Endometrium (tissue), 2 donors: Measurements from ENCODE around the gene PKD1.

Experiments used
- FAIRE-seq: peaks from 2 replicates; lab custom pipeline; 2012; peaks lifted over from hg19 to GRCh38; lab: Jason Lieb, UNC
- donor health status: control.
- donor health status: control.

Gene PKD1

DNA sequence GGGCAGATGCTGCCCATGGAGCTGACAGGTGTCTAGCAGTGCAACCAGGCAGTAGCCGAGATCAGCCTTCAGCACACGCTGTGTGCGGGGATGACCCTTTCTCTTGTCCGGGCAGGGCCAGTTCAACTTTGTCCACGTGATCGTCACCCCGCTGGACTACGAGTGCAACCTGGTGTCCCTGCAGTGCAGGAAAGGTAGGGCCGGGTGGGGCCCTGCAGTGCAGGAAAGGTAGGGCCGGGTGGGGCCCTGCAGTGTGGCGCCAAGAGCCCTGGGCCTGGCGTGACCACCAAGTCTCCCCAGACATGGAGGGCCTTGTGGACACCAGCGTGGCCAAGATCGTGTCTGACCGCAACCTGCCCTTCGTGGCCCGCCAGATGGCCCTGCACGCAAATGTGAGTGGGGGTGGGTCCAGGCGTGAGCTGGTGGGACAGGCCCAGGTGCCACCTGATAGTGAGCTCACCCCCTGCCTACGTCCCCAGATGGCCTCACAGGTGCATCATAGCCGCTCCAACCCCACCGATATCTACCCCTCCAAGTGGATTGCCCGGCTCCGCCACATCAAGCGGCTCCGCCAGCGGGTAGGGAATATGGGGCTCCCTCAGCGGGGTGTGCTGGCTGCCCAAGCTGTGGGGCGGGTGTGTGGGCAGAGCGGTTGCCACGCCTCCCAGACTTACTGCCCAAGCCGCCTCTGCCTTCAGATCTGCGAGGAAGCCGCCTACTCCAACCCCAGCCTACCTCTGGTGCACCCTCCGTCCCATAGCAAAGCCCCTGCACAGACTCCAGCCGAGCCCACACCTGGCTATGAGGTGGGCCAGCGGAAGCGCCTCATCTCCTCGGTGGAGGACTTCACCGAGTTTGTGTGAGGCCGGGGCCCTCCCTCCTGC is 47.7 kb downstream of the PKD1 start:
- FAIRE-seq = no peak

DNA sequence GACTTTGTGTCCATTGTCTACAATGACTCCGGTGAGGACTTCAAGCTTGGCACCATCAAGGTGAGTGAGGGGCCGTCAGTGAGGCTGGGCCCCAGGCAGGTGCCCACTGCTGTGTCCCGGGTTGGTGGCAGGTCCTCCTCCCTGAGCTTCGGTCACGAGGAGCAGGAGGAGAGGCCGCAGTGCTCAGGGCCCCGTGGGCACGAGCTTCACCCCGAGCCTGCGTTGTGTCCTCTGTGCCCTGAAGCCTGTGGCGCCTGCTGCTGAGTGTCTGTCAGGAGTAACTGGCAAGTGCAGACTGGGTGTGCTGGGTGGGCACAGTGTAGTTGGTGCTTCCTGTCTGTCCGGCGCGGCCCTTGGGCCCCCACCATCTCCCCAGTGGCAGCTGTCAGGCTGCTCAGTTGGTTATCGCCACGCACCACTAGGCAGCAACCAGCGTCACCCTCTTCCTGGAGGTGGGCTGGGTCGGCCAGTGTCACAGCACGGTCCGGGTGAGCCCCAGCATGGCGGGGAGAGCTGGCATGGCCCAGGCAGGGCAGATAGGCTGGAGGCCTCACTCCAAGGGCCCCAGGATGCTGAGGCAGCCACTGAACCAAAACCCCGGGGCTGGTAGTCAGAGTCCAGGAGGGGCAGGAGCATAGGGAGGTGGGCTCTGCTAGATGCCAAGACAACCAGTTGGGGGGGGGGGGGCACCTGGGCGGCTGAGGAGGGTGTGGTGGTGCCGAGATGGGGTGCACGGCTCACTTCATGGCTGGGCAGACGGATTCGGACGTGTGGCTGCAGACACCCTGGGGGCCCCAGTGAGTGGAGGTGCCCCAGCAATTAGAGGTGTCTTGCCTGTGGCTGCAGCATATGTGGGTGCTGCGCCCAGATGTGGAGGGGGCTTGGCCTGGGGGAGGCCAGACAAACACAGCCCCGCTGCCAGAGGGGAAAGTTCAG is 48.6 kb downstream of the PKD1 start:
- no peak for FAIRE-seq

DNA sequence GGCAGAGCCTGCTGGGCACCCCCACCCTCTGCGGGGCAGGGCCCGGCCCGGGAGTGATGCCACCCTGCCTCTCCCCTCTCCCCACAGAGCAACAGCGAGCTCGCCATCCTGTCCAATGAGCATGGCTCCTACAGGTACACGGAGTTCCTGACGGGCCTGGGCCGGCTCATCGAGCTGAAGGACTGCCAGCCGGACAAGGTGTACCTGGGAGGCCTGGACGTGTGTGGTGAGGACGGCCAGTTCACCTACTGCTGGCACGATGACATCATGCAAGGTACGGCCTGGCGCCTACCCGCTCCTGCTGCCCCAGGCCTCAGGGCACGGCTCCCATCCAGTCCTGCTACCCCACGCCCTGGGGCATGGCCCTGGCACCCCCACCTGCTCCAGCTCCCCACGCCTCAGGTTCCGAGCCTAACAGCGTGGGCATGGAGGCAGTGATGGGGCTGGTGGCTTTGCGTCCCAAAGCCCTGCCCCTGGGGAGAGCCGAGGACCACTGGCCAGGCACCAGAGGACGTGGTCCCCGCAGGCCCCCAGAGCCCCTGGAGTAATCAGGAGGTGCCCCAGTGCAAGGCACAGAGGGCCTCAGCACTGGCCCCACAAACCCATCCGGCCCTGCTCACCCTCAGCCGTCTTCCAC is 49.5 kb downstream of the PKD1 start:
- FAIRE-seq = no peak

DNA sequence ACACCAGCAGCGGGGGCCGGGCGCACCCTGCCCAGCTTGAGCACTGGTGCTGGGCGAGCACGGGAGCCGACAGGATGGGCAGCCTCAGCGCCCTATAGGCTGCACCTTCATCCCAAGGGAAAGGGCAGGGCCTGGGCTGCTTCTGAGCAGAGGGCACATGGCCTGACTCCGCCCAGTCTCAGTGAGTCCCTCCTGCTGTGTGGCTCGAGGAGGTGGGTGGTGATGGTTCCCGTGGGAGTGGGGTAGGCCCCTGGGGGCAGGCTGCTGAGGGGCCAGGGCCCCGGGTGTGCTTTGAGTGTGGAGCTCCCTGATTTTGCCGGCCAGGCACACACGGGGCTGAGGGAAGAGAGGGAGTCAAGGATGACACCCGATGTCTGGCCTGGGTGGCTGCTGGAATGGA is 50.0 kb downstream of the PKD1 start:
- FAIRE-seq = no peak

DNA sequence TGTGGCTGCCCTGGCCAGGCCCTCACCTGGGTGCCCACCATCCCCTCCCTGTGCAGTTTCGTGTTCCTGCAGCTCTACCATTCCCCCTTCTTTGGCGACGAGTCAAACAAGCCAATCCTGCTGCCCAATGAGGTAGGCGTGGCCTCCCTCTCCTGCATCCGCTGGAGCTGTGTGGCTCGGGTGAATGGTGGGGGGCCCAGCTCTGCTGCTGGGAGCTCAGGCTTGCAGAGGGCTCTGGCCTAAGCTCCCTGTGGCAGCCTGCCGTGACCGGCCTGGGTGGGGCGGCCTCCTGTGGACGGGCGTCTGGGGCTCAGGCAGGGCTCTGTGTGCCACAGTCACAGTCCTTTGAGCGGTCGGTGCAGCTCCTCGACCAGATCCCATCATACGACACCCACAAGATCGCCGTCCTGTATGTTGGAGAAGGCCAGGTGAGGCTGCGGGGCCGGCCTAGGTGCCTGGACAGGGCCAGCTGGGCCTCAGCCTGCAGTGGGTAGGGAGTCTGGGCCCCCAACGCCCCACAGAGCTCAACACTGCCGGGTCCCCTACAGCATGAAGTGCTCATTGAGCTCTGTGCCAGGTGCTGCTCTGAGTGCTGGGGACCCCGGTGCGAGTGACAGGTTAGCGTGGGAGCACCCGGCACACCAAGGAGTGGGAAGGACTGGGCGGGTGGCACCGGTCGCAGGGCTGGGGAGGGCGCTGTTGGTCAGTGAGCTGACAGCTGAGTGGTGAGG is 50.6 kb downstream of the PKD1 start:
- FAIRE-seq = no peak

DNA sequence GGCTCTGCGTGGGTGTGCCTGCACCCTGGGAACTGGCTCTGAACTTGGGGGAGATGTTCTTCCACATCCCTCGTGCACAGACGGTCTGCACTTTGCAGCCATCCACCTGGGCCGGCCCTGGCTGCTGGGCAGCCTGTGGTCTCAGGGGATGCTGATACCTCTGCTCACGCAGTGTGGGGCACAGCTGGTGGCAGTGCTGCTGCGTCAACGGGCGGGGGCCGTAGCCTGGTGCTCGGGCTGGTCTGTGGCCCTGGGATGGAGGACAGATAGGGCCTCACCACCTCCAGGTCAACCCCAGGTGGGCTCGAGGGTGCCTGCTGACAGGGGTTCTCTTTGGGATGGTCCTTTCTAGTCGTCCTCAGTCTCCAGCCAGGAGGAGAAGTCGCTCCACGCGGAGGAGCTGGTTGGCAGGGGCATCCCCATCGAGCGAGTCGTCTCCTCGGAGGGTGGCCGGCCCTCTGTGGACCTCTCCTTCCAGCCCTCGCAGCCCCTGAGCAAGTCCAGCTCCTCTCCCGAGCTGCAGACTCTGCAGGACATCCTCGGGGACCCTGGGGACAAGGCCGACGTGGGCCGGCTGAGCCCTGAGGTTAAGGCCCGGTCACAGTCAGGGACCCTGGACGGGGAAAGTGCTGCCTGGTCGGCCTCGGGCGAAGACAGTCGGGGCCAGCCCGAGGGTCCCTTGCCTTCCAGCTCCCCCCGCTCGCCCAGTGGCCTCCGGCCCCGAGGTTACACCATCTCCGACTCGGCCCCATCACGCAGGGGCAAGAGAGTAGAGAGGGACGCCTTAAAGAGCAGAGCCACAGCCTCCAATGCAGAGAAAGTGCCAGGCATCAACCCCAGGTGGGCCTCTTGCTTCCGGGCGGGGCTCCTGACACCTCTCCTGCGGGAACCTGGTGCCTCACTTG is 51.6 kb downstream of the PKD1 start:
- no peak for FAIRE-seq

DNA sequence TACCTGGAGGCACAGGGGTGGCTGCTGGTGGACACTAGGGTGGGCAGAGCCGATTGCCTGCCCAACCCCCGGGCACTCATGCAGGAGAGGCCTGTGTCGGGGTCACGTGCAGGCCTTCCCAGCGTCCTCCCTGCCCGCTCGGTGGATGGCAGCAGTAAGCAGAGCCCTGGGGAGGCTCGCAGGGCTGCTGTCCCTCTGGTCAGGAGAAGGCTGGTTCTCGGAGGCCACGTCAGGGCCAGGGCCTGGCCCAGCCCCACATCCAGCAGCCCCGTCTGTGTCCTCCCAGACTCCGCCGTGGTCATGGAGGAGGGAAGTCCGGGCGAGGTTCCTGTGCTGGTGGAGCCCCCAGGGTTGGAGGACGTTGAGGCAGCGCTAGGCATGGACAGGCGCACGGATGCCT is 52.3 kb downstream of the PKD1 start:
- no peak for FAIRE-seq

DNA sequence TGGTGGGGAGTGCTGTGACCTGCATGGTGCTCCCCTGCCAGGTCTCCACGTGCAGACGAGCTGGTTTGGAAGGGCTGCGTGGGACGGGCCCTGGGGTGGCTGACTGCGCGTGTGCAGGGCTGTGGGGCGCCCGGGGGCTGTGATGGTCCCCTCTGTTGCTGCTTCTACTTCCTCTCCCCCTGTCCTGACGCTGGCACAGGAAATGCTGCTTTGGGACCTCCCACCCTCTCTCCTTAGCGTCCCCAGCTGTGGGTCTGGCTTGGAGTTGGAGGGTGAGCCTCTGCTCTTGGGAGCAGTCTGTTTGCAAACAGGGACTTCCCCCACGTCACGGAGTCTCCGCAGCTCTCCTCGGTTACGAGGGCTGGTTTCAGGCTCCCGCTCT is 52.7 kb downstream of the PKD1 start:
- no peak for FAIRE-seq

DNA sequence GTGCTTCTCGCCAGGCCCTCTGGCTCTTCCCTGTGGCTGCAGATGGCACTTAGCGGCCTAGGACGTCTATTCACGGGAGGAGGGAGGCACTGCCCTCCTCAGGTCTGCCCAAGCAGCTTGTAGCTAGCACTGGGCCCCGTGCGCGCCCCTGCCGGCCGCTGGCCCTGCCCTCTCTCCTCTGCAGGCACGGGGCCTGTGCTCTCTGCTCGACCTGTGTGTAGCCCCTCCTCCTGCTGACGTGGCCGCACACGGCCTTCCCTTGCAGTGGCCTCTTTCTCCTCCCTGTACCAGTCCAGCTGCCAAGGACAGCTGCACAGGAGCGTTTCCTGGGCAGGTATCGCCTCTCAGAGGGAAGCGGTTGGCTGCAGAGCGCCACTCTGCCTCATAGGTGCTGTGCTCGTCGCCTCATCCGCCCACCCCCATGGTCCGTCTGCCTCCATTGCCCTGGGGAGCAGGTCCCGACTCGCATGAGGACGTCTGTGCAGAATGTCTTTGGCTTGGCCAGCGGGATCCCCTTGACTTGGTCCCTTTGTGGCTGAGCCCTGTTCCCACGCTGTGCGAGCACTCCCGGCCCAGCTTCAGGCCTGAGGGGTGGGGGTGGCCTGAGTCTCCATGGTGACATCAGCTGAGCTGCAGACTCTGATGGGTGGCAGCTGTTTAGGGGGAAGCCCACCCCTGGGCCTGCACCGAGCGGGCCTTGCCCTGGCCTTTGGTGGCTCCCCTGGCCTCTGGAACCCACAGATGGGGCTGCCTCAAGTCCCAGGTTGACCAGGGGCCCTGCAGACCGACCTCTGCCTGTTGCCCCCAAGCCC is 53.3 kb downstream of the PKD1 start:
- FAIRE-seq = no peak

DNA sequence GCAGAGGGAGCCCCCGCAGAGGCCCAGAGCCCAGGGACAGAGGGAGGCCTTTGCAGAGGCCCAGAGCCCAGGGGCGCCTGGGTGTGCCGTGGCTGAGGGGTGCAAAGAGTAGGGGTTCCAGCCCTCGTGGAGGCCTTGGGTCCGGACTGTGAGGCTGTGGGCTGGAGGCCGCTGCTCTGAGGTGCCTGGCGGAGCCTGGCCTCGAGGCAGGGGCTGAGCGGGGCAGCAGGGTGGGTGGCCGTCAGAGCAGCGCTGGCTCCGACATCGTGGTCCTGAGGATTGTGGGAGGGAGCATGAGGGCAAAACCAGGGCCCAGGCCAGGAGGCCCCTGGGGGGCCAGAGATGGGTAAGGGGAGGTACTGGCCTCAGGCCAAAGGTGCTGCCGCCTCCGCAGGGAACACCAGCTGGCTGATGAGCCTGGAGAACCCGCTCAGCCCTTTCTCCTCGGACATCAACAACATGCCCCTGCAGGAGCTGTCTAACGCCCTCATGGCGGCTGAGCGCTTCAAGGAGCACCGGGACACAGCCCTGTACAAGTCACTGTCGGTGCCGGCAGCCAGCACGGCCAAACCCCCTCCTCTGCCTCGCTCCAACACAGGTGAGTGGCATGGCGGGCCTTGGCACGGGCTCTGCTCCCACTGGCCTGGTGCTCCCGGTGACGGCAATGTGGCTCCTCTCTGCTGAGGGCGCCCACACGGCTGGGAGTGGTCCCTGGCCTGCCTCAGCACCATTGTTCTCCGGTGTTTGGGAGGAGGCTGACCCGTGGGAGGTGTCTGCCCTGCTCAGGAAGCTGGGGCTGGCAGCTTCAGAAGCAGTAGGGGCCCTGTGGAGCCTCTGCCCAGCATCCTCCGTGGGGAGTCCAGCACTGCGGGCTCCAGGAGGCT is 54.3 kb downstream of the PKD1 start:
- FAIRE-seq = no peak

DNA sequence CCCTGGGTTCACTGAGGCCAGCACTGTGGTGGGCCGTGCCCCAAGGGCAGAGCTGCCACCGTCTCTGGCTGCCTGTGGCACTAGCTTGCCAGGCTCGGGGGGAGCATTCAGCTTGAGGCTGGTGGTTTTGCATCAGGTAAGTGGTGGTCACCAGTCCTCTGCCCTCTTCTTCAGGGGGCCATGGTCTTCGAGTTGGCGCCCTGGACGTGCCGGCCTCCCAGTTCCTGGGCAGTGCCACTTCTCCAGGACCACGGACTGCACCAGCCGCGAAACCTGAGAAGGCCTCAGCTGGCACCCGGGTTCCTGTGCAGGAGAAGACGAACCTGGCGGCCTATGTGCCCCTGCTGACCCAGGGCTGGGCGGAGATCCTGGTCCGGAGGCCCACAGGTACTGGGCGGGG is 55.7 kb downstream of the PKD1 start:
- no peak for FAIRE-seq

DNA sequence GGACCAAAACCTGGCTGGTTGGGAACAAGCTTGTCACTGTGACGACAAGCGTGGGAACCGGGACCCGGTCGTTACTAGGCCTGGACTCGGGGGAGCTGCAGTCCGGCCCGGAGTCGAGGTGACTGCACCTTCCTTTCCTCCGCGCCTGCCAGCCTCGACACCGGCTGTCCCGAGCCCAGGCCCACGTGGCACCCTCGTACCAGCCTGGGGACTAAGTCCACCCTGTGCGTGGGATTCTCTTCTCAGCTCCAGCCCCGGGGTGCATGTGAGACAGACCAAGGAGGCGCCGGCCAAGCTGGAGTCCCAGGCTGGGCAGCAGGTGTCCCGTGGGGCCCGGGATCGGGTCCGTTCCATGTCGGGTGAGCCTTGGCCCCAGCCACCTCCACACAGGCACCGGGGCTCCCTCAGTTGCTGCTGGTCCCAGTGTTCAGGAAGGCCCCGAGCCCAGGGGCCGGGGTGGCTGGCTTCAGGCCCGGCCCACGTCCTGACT is 56.3 kb downstream of the PKD1 start:
- no peak for FAIRE-seq

DNA sequence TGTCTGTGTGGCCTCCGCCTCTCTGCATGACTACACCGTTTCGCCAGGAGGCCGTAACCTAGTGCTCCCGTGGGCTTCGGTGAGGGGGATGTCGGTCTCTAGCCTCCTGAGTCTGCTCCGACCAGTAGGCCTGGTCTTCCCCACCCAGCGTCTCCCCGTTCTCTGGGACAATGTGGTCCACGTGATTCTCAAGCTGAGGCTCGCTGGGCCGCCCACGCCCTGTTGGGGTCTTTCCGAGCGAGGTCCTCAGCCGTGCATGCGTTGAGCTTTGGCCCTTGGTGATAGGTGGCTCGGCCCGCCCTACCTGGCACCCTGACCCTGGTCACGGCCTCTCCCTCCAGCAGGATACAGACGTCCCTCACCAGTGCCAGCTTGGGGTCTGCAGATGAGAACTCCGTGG is 57.0 kb downstream of the PKD1 start:
- FAIRE-seq = no peak

DNA sequence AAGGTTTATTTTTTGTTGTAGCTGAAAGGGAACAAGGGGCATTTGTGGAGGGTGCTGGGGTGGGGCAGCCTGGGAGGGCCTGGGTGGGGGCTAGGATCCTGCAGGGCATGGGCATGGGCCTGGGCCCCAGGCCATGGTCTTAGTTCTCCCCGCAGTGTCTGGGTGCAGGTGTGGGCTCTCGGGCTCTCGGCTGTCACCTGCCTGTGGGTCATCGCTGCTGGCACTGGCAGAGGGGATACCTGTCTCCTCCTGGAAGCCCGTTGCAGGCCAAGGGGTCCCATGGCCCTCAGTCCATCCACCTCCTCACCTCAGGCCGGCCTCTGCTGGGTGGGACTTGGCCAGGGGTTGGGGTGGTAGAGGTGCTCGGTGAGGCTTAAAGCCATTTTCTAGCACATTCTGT is 57.6 kb downstream of the PKD1 start:
- FAIRE-seq = no peak

DNA sequence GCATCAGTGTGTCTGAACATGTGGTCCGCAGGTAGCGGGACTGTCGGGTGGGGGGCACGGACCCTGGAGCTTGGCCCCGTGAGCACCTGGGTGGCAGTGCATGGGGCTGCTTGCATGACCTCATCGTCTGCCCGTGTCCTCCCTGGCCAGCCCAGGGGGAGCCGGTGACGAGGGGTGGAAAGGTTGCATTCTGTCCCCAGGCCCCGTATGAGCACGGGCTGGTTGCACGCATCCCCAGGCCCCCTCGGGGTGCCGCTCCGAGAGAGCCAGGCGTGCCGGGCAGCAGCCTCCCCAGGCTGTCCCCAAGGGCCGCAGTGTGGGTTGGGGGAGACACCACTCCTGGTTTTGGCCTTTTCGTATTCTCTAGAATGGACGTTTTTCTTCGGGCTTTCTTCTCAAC is 58.0 kb downstream of the PKD1 start:
- no peak for FAIRE-seq

DNA sequence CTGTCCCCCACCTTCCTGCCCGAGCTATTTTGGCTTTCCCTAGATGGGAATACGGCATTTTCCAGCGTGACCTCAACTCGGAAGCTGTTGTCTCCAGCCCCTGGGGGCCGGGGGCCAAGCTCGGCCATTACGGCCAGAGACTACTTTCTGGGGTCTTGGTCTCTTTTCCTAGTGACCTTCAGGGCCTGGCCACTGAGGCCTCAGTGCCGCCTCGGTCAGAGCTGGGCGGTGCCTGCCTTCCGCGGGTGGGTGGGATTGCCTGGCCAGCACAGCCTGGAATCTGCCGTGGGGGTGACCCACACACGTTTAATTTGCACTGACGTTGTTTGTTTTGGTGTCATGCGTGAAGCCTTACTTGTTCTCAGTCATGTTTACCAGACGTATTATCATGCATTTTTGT is 58.7 kb downstream of the PKD1 start:
- FAIRE-seq = no peak

DNA sequence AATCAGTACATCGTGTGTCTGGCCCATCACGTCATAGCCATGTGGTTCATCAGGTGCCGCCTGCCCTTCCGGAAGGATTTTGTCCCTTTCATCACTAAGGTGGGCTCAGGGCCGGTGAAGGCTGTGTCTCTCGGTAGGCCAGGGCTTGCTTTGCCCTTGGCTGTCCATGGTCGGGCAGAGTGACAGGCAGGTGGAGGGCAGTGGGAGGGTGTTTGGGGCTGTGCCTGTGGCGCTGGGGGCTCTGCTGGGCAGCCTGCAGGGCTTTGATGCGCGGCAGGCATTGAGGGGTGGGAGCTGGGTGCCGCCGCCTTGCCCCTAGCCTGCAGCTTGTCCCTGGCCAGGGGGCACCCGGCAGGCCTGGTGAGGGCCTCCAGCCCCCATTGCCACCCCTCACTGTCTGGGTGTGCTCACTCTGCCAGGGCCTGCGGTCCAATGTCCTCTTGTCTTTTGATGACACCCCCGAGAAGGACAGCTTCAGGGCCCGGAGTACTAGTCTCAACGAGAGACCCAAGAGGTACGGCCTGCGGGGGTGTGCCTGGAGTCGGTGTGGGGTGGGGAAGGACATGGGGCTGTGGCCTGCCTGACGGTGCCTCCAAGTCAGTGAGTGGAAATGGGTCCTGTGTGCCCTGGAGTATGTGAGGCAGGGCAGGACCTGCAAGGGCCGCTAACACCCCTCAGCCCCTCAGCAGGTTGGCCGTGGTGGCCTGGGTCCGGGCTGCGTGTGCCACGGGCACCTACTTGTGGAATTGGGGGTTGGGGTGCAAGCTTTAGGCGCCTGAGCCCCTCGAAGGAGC is 59.4 kb downstream of the PKD1 start:
- FAIRE-seq = no peak

DNA sequence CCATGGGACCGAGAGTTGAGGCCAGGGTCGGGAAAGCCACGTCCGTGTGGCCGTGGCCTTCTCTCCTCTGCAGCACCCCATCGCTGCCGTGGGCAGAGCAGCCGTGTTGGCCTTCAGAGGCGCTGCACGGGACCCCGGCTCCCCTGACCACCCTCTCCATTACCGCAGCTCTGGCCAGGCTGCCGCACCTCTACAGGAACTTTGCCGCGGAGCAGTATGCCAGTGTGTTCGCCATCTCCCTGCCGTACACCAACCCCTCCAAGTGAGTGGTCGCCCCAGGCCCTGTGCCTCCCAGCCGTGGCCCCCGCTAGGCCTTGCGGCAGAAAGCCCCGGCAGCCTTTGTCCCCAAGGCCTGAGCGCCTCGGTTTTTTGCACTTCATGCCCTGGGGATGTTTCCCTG is 60.1 kb downstream of the PKD1 start:
- FAIRE-seq = no peak
